ENCODE data around the gene HSPB6. TPM values are rescaled to one million over a fixed set of nuclear protein-coding genes. Genes with fewer than 3 reads are reported as not detected.

HSPB6 gene
- total RNA-seq, 1 experiment from 2014 or later = 2.7 TPM

GRCh38 chr19:35746087-35746462 lies 10.8 kb downstream of the HSPB6 start:
- peak overlapping the region; percentile 35; the same call in 1 of the 2 replicates for H3K27ac ChIP-seq
- peak overlapping the region; percentile 94 for H3K4me2 ChIP-seq
- peaks cover 36% of the 10 kb centered on the region for H3K4me1 ChIP-seq (replicated peaks; ENCODE audit: insufficient read depth)
- no peaks in the 10 kb centered on the region for H3K27me3 ChIP-seq (ENCODE audit: insufficient read depth, low read depth)
- no peak for TF ChIP-seq CTCF (conservative IDR thresholded peaks at IDR 0.05)
- no peak for TF ChIP-seq EZH2 (IDR thresholded peaks at IDR 0.05; ENCODE audit: low read depth)
- ChIA-PET CTCF (interaction anchor here (0.6 kb wide), 1 partner anchor 233 kb away, joined by 9 read pairs; the partner anchor contains the start of gene DMKN), POLR2A (ENCODE audit: unreplicated experiment) (interaction anchor here (0.6 kb wide), 2 partner anchors 433 to 969 kb away, joined by 3 to 4 read pairs; no protein-coding TSS in a partner anchor)
- intact Hi-C loops (cut with micrococcal nuclease; ENCODE audit: unreplicated experiment) = loop anchor here (10.0 kb wide), 2 partner anchors 159 to 249 kb away; partner anchors contain the start of genes HCST, NFKBID, SDHAF1 and TYROBP
- BruUV-seq (replicated peaks) = no TSS peak
- peak overlapping the region; percentile 89 for H2AFZ ChIP-seq
- no peaks in the 10 kb centered on the region for H3K9me2 ChIP-seq (ENCODE audit: insufficient read depth)
- H3K36me3 ChIP-seq (ENCODE audit: low read depth) = no peaks in the 10 kb centered on the region
- peaks cover 19% of the 10 kb centered on the region for H3F3A ChIP-seq (ENCODE audit: insufficient read depth, low read depth)
- no peak for DNase-seq
- H3K4me3 ChIP-seq = peak overlapping the region; percentile 97
- no peaks in the 10 kb centered on the region for H3K9me3 ChIP-seq (ENCODE audit: insufficient read depth, low read depth)
- peaks cover 29% of the 10 kb centered on the region for H3K79me2 ChIP-seq (ENCODE audit: low read depth)
- no peaks in the 10 kb centered on the region for H4K20me1 ChIP-seq (ENCODE audit: insufficient read depth)

- no peaks in the 10 kb centered on the region for H3K27me3 ChIP-seq (ENCODE audit: insufficient read depth, low read depth)
- peak within 1 kb of the TSS; percentile 95 for H2AFZ ChIP-seq
- intact Hi-C loops (cut with micrococcal nuclease; ENCODE audit: unreplicated experiment) = loop anchor here (2.0 to 10.0 kb wide), 3 partner anchors 29 to 249 kb away; partner anchors contain the start of genes HCST, NFKBID, SDHAF1 and TYROBP
- no peaks in the 10 kb centered on the region for H3K9me3 ChIP-seq (ENCODE audit: insufficient read depth, low read depth)
- no peaks in the 10 kb centered on the region for H3K36me3 ChIP-seq (ENCODE audit: low read depth)
- peaks cover 19% of the 10 kb centered on the region for H3F3A ChIP-seq (ENCODE audit: insufficient read depth, low read depth)
- H3K4me2 ChIP-seq = peak within 1 kb of the TSS; percentile 94
- H3K27ac ChIP-seq = peak within 1 kb of the TSS; percentile 95
- DNase-seq = peak; percentile 96 to 98
- TSS peak; percentile 64 for BruUV-seq (replicated peaks)
- H3K79me2 ChIP-seq (ENCODE audit: low read depth) = peaks cover 29% of the 10 kb centered on the region
- H3K4me1 ChIP-seq (replicated peaks; ENCODE audit: insufficient read depth) = peaks cover 38% of the 10 kb centered on the region
- no peaks in the 10 kb centered on the region for H4K20me1 ChIP-seq (ENCODE audit: insufficient read depth)
- CTCF ChIA-PET = interaction anchor here (0.6 kb wide), 1 partner anchor 232 kb away, joined by 9 read pairs; the partner anchor contains the start of gene DMKN
- H3K9me2 ChIP-seq (ENCODE audit: insufficient read depth) = no peaks in the 10 kb centered on the region
- H3K4me3 ChIP-seq = peak within 1 kb of the TSS; percentile 97
- POLR2A ChIA-PET (ENCODE audit: unreplicated experiment) = interaction anchor here (0.5 to 0.7 kb wide), 6 partner anchors 90 to 970 kb away, joined by 3 to 27 read pairs (median 4); partner anchors contain the start of gene NFKBID
- TF ChIP-seq EZH2 (IDR thresholded peaks at IDR 0.05; ENCODE audit: low read depth) (no peak), CTCF (conservative IDR thresholded peaks at IDR 0.05) (no peak)
These were observed 11.3 kb downstream of the HSPB6 start, which contains the start of the genes PSENEN and U2AF1L4 for GRCh38 chr19:35745328-35746086. PSENEN (plus strand) TSS chr19:35745651; CDS start chr19:35745931, 280 bp downstream. U2AF1L4 (minus strand) TSS chr19:35745418; CDS start chr19:35745391, 27 bp downstream.
